Measurements from ENCODE around the gene MED17.

Gene MED17

GRCh38 chr11:93807980-93808379, 23.9 kb downstream of the MED17 start:
- Histone ChIP-seq H3K27ac (ENCODE audit: poor library complexity, severe bottlenecking) (no peak overlapping the region), H3K9me3 (ENCODE audit: severe bottlenecking) (no peaks in the 10 kb centered on the region), H3K27me3 (ENCODE audit: insufficient read depth, poor library complexity, severe bottlenecking) (no peaks in the 10 kb centered on the region), H3K4me3 (ENCODE audit: severe bottlenecking) (no peak overlapping the region), H3K36me3 (ENCODE audit: low read depth) (peaks cover 96% of the 10 kb centered on the region), H3K4me1 (ENCODE audit: insufficient read depth, poor library complexity, severe bottlenecking) (no peaks in the 10 kb centered on the region)
- TF ChIP-seq CTCF (IDR thresholded peaks at IDR 0.05; ENCODE audit: poor library complexity, severe bottlenecking) = no peak
- no peak for ATAC-seq (ENCODE audit: low read depth)
- DNase-seq (ENCODE audit: low spot score) = no peak

- Histone ChIP-seq H3K9me3 (ENCODE audit: severe bottlenecking) (no peaks in the 10 kb centered on the region), H3K36me3 (ENCODE audit: low read depth) (peaks cover 57% of the 10 kb centered on the region), H3K27me3 (ENCODE audit: insufficient read depth, poor library complexity, severe bottlenecking) (no peaks in the 10 kb centered on the region), H3K27ac (ENCODE audit: poor library complexity, severe bottlenecking) (no peak overlapping the region), H3K4me3 (ENCODE audit: severe bottlenecking) (no peak overlapping the region), H3K4me1 (ENCODE audit: insufficient read depth, poor library complexity, severe bottlenecking) (no peaks in the 10 kb centered on the region)
- no peak for DNase-seq (ENCODE audit: low spot score)
- TF ChIP-seq CTCF (IDR thresholded peaks at IDR 0.05; ENCODE audit: poor library complexity, severe bottlenecking) = no peak
- no peak for ATAC-seq (ENCODE audit: low read depth)
These were observed 29.9 kb downstream of the MED17 start for GRCh38 chr11:93813974-93814373.

- DNase-seq (ENCODE audit: low spot score) (no peak), ATAC-seq (ENCODE audit: low read depth) (no peak)
- Histone ChIP-seq H3K4me3 (ENCODE audit: severe bottlenecking) (no peak overlapping the region), H3K4me1 (ENCODE audit: insufficient read depth, poor library complexity, severe bottlenecking) (no peaks in the 10 kb centered on the region), H3K27ac (ENCODE audit: poor library complexity, severe bottlenecking) (no peak overlapping the region), H3K27me3 (ENCODE audit: insufficient read depth, poor library complexity, severe bottlenecking) (no peaks in the 10 kb centered on the region), H3K9me3 (ENCODE audit: severe bottlenecking) (no peaks in the 10 kb centered on the region), H3K36me3 (ENCODE audit: low read depth) (peaks cover 46% of the 10 kb centered on the region)
- no peak for TF ChIP-seq CTCF (IDR thresholded peaks at IDR 0.05; ENCODE audit: poor library complexity, severe bottlenecking)
These were observed 31.0 kb downstream of the MED17 start for GRCh38 chr11:93814966-93815633.

- H3K9me3 ChIP-seq (ENCODE audit: severe bottlenecking) = no peaks in the 10 kb centered on the region
- no peak overlapping the region for H3K27ac ChIP-seq (ENCODE audit: poor library complexity, severe bottlenecking)
- ATAC-seq (ENCODE audit: low read depth) = no peak; the same call in 2 of the 3 replicates
- DNase-seq (ENCODE audit: low spot score) = no peak
- H3K36me3 ChIP-seq (ENCODE audit: low read depth) = peaks cover 20% of the 10 kb centered on the region
- H3K4me3 ChIP-seq (ENCODE audit: severe bottlenecking) = no peak overlapping the region
- no peaks in the 10 kb centered on the region for H3K27me3 ChIP-seq (ENCODE audit: insufficient read depth, poor library complexity, severe bottlenecking)
- no peak for TF ChIP-seq CTCF (IDR thresholded peaks at IDR 0.05; ENCODE audit: poor library complexity, severe bottlenecking)
- H3K4me1 ChIP-seq (ENCODE audit: insufficient read depth, poor library complexity, severe bottlenecking) = no peaks in the 10 kb centered on the region
These were observed 33.6 kb downstream of the MED17 start for GRCh38 chr11:93817426-93818348.

All from RWPE2 (cell line).